Lung (tissue), 12 donors: ENCODE results near the gene CDH4. TPM values are rescaled to one million over a fixed set of nuclear protein-coding genes. Genes with fewer than 3 reads are reported as not detected.

Source experiments
- ATAC-seq: fragments of 200-7000 bp; cut with Tn5 transposase; one replicate; pipeline ENCODE4 v1.9.1; 2020; ENCODE audit warnings: moderate number of reproducible peaks; ENCODE audit not compliant: insufficient read depth, low FRiP score
- DNase-seq, 3 donors: peaks; one replicate each; pipeline ENCODE4 v3.0.0-alpha.2; 2013 to 2017
- H3K27ac ChIP-seq, 2 donors: one replicate each; pipeline ENCODE4 v1.5.1; 2013; ENCODE audit warnings: mild to moderate bottlenecking in 2 of 2, moderate library complexity in 2 of 2, control low read depth in 1 of 2, inconsistent platforms in 1 of 2, low read depth in 1 of 2, low read length in 1 of 2
- H3K27me3 ChIP-seq, 3 donors: one replicate each; pipeline ENCODE4 v1.5.1; 2013; ENCODE audit warnings: low read length in 2 of 3; ENCODE audit not compliant: control insufficient read depth in 3 of 3, insufficient read depth in 3 of 3
- H3K36me3 ChIP-seq, 4 donors: one replicate each; pipeline ENCODE4 v1.5.1; 2013; ENCODE audit warnings: low read length in 4 of 4, mild to moderate bottlenecking in 1 of 4, moderate library complexity in 1 of 4; ENCODE audit not compliant: control insufficient read depth in 4 of 4, insufficient read depth in 4 of 4
- H3K4me1 ChIP-seq, 5 donors: one replicate each; pipeline ENCODE4 v1.5.1; 2013; ENCODE audit warnings: low read length in 5 of 5, mild to moderate bottlenecking in 2 of 5, moderate library complexity in 1 of 5; ENCODE audit not compliant: control insufficient read depth in 5 of 5, insufficient read depth in 5 of 5
- H3K4me3 ChIP-seq: one replicate; pipeline ENCODE4 v1.5.1; 2013; ENCODE audit warnings: mild to moderate bottlenecking, control low read depth, moderate library complexity
- H3K9ac ChIP-seq, 2 donors: one replicate each; pipeline ENCODE4 v1.5.1; 2013; ENCODE audit warnings: low read length in 2 of 2, control low read depth in 1 of 2; ENCODE audit not compliant: insufficient read depth in 1 of 2
- H3K9me3 ChIP-seq, 4 donors: one replicate each; pipeline ENCODE4 v1.5.1; 2013; ENCODE audit warnings: low read length in 3 of 4, mild to moderate bottlenecking in 1 of 4, moderate library complexity in 1 of 4; ENCODE audit not compliant: control insufficient read depth in 4 of 4, insufficient read depth in 3 of 4
- CTCF ChIP-seq: IDR thresholded peaks from 2 replicates; pipeline ENCODE4 v1.5.1; 2012; ENCODE audit warnings: mild to moderate bottlenecking; ENCODE audit errors: control extremely low read depth, extremely low read depth
- WGBS, 2 donors: extraction: QIAGEN DNeasy Blood & Tissue Kit; methylation state at CpG; one replicate each; pipeline ENCODE4 v1.1.7; 2013; 5-methylcytosine and 5-hydroxymethylcytosine counted together
- polyA plus RNA-seq, 2 donors: library from polyadenylated mRNA; stranded (reverse); fragments of 200-250 nt; gene quantifications; one replicate each; pipeline ENCODE4 v1.2.1, GENCODE V29; 2013
- total RNA-seq, 2 donors: library from RNA; depleted of rRNA in 1 of 2; stranded (reverse); fragments of >200 nt in 1 of 2; gene quantifications; one replicate each; pipeline ENCODE4 v1.2.1, GENCODE V29; 2014 to 2021
- donor health status: control.
- donor health status: control.
- donor health status: Bipolar disorder and iron deficiency.
- donor health status: healthy.
- donor health status: DM: yes; HTN: yes; CAD: no.

The CDH4 gene
- total and polyA plus RNA-seq, 4 donors, result 0.10 to 2.1 (median 0.34) TPM

- Histone ChIP-seq H3K27me3 (peaks cover 0 to 32% (median 17%) of the 10 kb centered on the region in 3 donors), H3K9me3 (peaks cover 0 to 11% (median 0%) of the 10 kb centered on the region in 4 donors), H3K36me3 (no peaks in the 10 kb centered on the region), H3K9ac (no peak overlapping the region), H3K4me1 (peaks cover 0 to 7% (median 0%) of the 10 kb centered on the region in 5 donors), H3K27ac (no peak overlapping the region), H3K4me3 (no peak overlapping the region)
- no peak for TF ChIP-seq CTCF
- no peak for DNase-seq
- 76 to 84% methylated on average over 5 of the region's 5 CpGs for WGBS, 2 donors
- no peak for ATAC-seq
These were observed 430.3 kb downstream of the CDH4 start for GRCh38 chr20:61682114-61682995.

- 82 to 85% methylated on average over 20 of the region's 20 CpGs for WGBS, 2 donors
- DNase-seq (peak in 2 of 3 donors; percentile 42 to 43), ATAC-seq (no peak)
- H3K27ac ChIP-seq, result no peak overlapping the region
- peaks cover 0 to 11% (median 0%) of the 10 kb centered on the region in 4 donors for H3K9me3 ChIP-seq
- H3K36me3 ChIP-seq, result no peaks in the 10 kb centered on the region
- peaks cover 0 to 36% (median 17%) of the 10 kb centered on the region in 3 donors for H3K27me3 ChIP-seq
- peaks cover 0 to 7% (median 0%) of the 10 kb centered on the region in 5 donors for H3K4me1 ChIP-seq
- no peak overlapping the region for H3K9ac ChIP-seq
- H3K4me3 ChIP-seq, result no peak overlapping the region
- TF ChIP-seq CTCF, result no peak
These were observed 431.1 kb downstream of the CDH4 start for GRCh38 chr20:61682996-61683681.

- DNase-seq, result no peak
- Histone ChIP-seq H3K27me3 (peaks cover 2 to 37% (median 17%) of the 10 kb centered on the region in 3 donors), H3K9me3 (peaks cover 0 to 11% (median 0%) of the 10 kb centered on the region in 4 donors), H3K4me3 (no peak overlapping the region), H3K27ac (no peak overlapping the region), H3K4me1 (peaks cover 0 to 7% (median 0%) of the 10 kb centered on the region in 5 donors), H3K36me3 (no peaks in the 10 kb centered on the region), H3K9ac (no peak overlapping the region)
- 42 to 61% methylated on average over 6 of the region's 6 CpGs for WGBS, 2 donors
- TF ChIP-seq CTCF, result no peak
- no peak for ATAC-seq
These were observed 431.7 kb downstream of the CDH4 start for GRCh38 chr20:61683721-61684120.
